OCI-M1 (cell line): ENCODE measurements around the gene CBX8.

Experiments
- DNase-seq: peaks from one replicate; lab custom pipeline; 2025; lab: John Stamatoyannopoulos, UW

Gene CBX8

GRCh38 chr17:79804856-79805696, 8.2 kb upstream of the CBX8 start:
- no peak for DNase-seq

GRCh38 chr17:79803997-79804855, 7.3 kb upstream of the CBX8 start:
- no peak for DNase-seq

- peak; percentile 62 for DNase-seq
Measured at GRCh38 chr17:79803421-79803996, 6.6 kb upstream of the CBX8 start.

- DNase-seq = peak; percentile 54
Measured at GRCh38 chr17:79802736-79803420, 6.0 kb upstream of the CBX8 start.

- no peak for DNase-seq
Measured at GRCh38 chr17:79802039-79802735, 5.3 kb upstream of the CBX8 start.

DNA sequence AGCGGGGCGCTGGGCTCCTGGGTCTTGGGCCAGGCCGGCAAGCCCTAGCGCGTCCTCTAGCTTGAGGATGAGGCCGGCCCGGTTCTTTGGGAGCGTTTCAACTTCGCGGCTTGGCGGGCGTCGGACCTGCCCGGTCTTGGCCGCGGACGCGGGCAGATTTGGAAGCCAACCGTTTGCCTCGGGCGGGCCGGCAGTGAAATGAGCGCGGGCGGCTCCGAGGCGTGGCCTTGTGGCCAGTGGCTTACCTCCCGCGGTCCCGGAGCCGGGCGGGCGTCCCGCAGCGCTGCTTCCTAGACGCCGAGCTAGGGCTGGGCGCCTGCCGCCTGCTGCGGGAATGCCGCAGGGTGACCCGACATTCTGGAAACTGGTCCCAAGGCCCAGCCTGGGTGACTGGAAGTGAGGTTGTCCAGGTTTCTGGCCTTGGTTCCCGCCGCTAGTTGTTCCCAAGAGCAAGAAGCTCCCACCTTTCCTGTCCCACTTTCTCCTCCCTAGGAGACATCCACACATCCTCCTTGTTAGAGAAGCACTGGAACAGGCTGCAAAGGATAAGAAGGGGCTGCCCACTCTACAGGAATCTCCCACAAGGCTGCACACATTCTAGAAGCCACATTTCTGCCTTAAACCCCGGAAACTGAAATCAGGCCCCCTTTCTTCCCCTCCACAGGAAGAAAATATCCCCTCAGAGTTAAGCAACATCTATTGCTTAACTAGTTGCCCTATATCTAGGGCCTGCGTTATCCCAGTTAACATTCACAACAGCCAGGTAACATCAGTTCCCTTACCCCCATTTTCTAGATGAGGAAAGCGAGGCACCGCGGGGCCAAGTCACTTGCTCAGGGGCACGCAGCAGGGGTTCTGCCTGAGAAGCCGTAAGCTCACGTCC, 4.5 kb upstream of the CBX8 start:
- peak; percentile 28 for DNase-seq

- DNase-seq = peak; percentile 82
Measured at GRCh38 chr17:79800325-79801155, 3.7 kb upstream of the CBX8 start.

- DNase-seq = peak; percentile 37
Measured at GRCh38 chr17:79799538-79800324, 2.9 kb upstream of the CBX8 start.

DNA sequence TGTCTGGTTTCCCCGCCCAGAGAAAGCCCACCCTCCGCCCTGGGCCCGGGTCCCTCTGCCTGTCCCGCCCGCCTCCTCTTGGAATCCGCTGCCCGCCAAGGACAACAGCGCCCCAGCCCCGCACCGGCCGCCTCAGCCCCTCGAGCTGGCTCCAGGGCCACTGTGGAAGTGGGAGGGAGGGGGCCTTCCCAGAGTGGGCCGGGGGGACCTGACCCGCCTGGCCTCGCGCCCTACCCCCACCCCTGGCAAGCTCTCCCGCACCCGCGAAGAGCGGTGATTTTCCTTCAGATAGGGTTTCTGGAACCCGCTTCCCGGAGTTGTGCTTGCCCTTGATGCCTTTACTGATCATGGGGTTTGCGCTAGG, 2.3 kb upstream of the CBX8 start:
- DNase-seq = peak; percentile 43

GRCh38 chr17:79798299-79799173, 1.7 kb upstream of the CBX8 start:
- no peak for DNase-seq

GRCh38 chr17:79797492-79798298, 818 bp upstream of the CBX8 start:
- DNase-seq = peak; percentile 53

DNA sequence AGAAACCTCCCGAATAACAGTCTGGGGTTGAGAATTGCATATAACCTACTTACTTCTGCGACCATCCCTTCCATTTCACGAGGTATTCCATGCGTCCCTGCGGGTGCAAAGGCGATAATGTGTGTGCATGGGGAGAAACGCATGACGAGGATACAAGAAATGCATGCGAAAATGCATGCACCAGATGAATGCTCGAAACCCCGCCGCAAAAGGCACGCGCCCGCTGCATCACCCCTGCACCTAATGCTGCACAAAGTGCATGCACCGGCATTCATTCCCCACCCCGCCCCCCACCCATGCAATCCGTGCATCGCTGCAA, 474 bp downstream of the CBX8 start:
- DNase-seq = peak; percentile 74

DNA sequence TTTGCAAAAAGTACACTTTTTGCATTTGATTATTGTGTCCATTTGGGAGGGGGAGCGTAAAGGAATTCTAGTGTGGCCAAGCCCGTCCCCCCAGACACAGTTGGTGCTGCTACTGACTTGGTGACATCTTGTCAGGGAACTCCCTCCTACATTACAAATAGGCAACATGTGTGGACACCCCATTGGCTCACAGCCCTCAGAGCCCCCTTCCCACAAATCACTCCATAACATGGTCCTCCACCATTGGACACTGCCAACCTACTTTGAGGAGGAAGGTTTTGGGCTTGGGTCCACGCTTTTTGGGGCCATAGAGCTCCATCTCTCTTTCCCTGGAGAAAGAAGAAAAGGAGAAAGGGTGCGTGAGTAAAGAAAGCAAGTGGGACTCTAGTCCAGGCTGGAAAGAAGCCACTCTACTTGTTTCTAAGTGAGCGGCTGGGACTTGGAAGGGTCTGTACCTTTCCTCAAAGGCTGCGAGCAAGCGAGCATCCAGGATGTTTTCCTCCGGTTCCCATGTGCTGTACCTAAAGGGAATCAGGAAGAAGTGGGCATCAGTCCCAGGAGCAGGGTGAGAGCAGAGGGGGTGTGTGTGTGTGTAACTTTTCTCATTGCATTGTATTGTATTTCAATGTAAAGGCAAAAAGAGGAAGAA, 958 bp downstream of the CBX8 start:
- no peak for DNase-seq

- no peak for DNase-seq
Measured at GRCh38 chr17:79794659-79795511, 2.0 kb downstream of the CBX8 start.

DNA sequence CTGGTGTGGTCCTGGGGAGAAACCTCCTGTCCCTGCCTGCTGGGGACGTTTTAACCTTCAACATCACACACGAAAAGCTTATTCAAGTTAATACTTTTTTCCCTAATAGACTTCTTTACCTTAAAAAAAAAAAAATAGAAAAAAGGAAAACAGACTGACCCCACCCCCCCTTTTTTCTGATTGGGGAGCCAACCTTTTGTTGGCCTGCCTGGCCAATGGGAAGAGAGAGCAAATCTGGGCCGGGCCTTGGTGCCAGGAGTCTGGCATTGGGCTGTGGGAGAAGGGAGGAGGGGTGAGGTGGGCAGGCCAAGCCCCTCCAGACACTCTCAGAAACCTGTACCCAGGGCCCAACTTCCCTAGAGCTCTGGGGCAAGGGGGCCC, 3.0 kb downstream of the CBX8 start:
- no peak for DNase-seq
